ENCODE measurements around the gene LTA4H.

GRCh38 chr12:95980437-95980836 is 55.0 kb downstream of the LTA4H start:
- TF ChIP-seq POLR2A (IDR thresholded peaks at IDR 0.05): no peak
- TF ChIP-seq CTCF (IDR thresholded peaks at IDR 0.05): no peak
